Mesenchymal stem cell (in vitro differentiated cells and primary cell): ENCODE measurements around the gene FSTL4.

Experiments used
- DNase-seq: peaks from one replicate; pipeline ENCODE4 v3.0.0-alpha.2; 2013
- H2AFZ ChIP-seq: one replicate; pipeline ENCODE4 v1.6.1; 2013; ENCODE audit warnings: low read depth, mild to moderate bottlenecking, control low read depth, inconsistent platforms, low read length, moderate library complexity
- H2AK5ac ChIP-seq: 2 replicates; pipeline ENCODE4 v1.6.1; 2013; ENCODE audit warnings: low read length, moderate library complexity, mild to moderate bottlenecking, inconsistent platforms; ENCODE audit not compliant: severe bottlenecking
- H2BK120ac ChIP-seq: one replicate; pipeline ENCODE4 v1.6.1; 2013; ENCODE audit warnings: low read depth, mild to moderate bottlenecking, inconsistent platforms, low read length, moderate library complexity
- H2BK12ac ChIP-seq, 2 experiments: one replicate each; pipeline ENCODE4 v1.6.1; 2013; ENCODE audit warnings: inconsistent platforms in 2 of 2, low read length in 2 of 2, mild to moderate bottlenecking in 2 of 2, moderate library complexity in 2 of 2, control low read depth in 1 of 2
- H2BK15ac ChIP-seq: one replicate; pipeline ENCODE4 v1.6.1; 2013; ENCODE audit warnings: mild to moderate bottlenecking, low read depth, inconsistent platforms; ENCODE audit not compliant: poor library complexity, severe bottlenecking
- H2BK5ac ChIP-seq: 2 replicates; pipeline ENCODE4 v1.6.1; 2013; ENCODE audit warnings: low read depth, mild to moderate bottlenecking, low read length, control low read depth, inconsistent platforms; ENCODE audit not compliant: poor library complexity, severe bottlenecking
- H3K14ac ChIP-seq, 2 experiments: one replicate each; pipeline ENCODE4 v1.6.1; 2013; ENCODE audit warnings: inconsistent platforms in 2 of 2, low read length in 2 of 2, control low read depth in 1 of 2, mild to moderate bottlenecking in 1 of 2, moderate library complexity in 1 of 2
- H3K18ac ChIP-seq, 2 experiments: one replicate each; pipeline ENCODE4 v1.6.1; 2013; ENCODE audit warnings: inconsistent platforms in 2 of 2, low read length in 2 of 2, control low read depth in 1 of 2, low read depth in 1 of 2, mild to moderate bottlenecking in 1 of 2
- H3K23ac ChIP-seq, 2 experiments: one replicate each; pipeline ENCODE4 v1.6.1; 2013; ENCODE audit warnings: inconsistent platforms in 2 of 2, low read length in 2 of 2, mild to moderate bottlenecking in 2 of 2, moderate library complexity in 2 of 2, control low read depth in 1 of 2
- H3K27ac ChIP-seq: 2 replicates; pipeline ENCODE4 v1.5.1; 2013; ENCODE audit warnings: mild to moderate bottlenecking, moderate library complexity, low read length, control low read depth, inconsistent platforms; ENCODE audit not compliant: poor library complexity, severe bottlenecking
- H3K27me3 ChIP-seq, 2 experiments: 2 replicates each; pipeline versions ENCODE4 v1.6.1 to v1.7.0; 2013; ENCODE audit warnings: low read length in 2 of 2, mild to moderate bottlenecking in 2 of 2, moderate library complexity in 2 of 2, control low read depth in 1 of 2, inconsistent platforms in 1 of 2; ENCODE audit not compliant: control insufficient read depth in 1 of 2, insufficient read depth in 1 of 2
- H3K36me3 ChIP-seq, 2 experiments: 2 replicates each; pipeline versions ENCODE4 v1.6.1 to v1.7.0; 2013; ENCODE audit warnings: low read length in 2 of 2, control low read depth in 1 of 2, inconsistent platforms in 1 of 2, low read depth in 1 of 2, mild to moderate bottlenecking in 1 of 2; ENCODE audit not compliant: insufficient read depth in 2 of 2, control insufficient read depth in 1 of 2
- H3K4ac ChIP-seq, 2 experiments: one replicate each; pipeline ENCODE4 v1.6.1; 2013; ENCODE audit warnings: inconsistent platforms in 2 of 2, low read length in 2 of 2, mild to moderate bottlenecking in 2 of 2, moderate library complexity in 2 of 2, control low read depth in 1 of 2, low read depth in 1 of 2
- H3K4me1 ChIP-seq: 2 replicates; pipeline ENCODE4 v1.6.1; 2013; ENCODE audit warnings: low read depth, low read length, control low read depth; ENCODE audit not compliant: control insufficient read depth, insufficient read depth
- H3K4me2 ChIP-seq: 2 replicates; pipeline ENCODE4 v1.6.1; 2013; ENCODE audit warnings: low read length, mild to moderate bottlenecking, inconsistent platforms; ENCODE audit not compliant: poor library complexity, severe bottlenecking
- H3K4me3 ChIP-seq, 2 experiments: 2 replicates each; pipeline versions ENCODE4 v1.5.1 to v1.7.0; 2013; ENCODE audit warnings: low read length in 2 of 2, mild to moderate bottlenecking in 2 of 2, control low read depth in 1 of 2, low read depth in 1 of 2; ENCODE audit not compliant: insufficient read depth in 1 of 2
- H3K79me1 ChIP-seq: replicated peaks from 2 replicates; pipeline ENCODE4 v1.6.1; 2013; ENCODE audit warnings: mild to moderate bottlenecking, control low read depth, low read length, inconsistent platforms; ENCODE audit not compliant: poor library complexity, severe bottlenecking
- H3K9ac ChIP-seq: 2 replicates; pipeline ENCODE4 v1.7.0; 2013; ENCODE audit warnings: mild to moderate bottlenecking, low read length, moderate library complexity
- H3K9me3 ChIP-seq: 2 replicates; pipeline ENCODE4 v1.7.0; 2013; ENCODE audit warnings: mild to moderate bottlenecking, low read length; ENCODE audit not compliant: control insufficient read depth
- H4K8ac ChIP-seq: one replicate; pipeline ENCODE4 v1.6.1; 2013; ENCODE audit warnings: inconsistent platforms, mild to moderate bottlenecking, low read length, moderate library complexity
- H4K91ac ChIP-seq: one replicate; pipeline ENCODE4 v1.6.1; 2013; ENCODE audit warnings: mild to moderate bottlenecking, low read length, inconsistent platforms
- WGBS: methylation state at CpG from one replicate; pipeline ENCODE4 v1.1.7; 2013; ENCODE audit warnings: mixed read lengths; 5-methylcytosine and 5-hydroxymethylcytosine counted together

Gene FSTL4

DNA sequence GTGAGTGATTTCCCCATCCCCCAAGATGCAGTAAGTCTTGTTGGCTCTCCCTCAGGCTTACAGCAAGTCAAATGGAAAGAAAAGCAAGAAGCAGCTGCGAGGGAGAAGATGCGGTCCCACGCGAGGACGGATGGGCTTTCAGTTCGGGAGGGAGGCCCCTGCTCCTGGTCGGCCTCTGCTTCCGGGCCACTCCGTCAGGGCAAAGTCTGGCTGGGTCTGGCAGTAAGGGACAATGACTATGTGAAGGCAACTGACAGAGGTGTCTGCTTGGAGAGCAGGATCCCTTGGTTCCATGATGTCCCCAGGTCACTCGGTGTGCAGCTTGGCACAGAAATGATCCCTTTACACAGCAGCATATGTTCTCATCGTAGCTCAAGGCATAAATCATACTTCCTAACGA, 413.8 kb downstream of the FSTL4 start:
- 87% methylated on average over 12 of the region's 12 CpGs for WGBS
- Histone ChIP-seq H3K79me1 (no peaks in the 10 kb centered on the region), H2AFZ (no peak overlapping the region), H3K14ac (no peak overlapping the region), H2BK15ac (no peak overlapping the region), H2AK5ac (no peak overlapping the region), H3K27me3 (peaks cover 6 to 87% of the 10 kb centered on the region in 2 experiments), H3K4me1 (peaks cover 7% of the 10 kb centered on the region), H3K4me2 (no peak overlapping the region), H3K9ac (no peak overlapping the region), H2BK5ac (no peak overlapping the region), H3K18ac (no peak overlapping the region), H4K8ac (no peak overlapping the region), H3K27ac (no peak overlapping the region), H3K36me3 (no peaks in the 10 kb centered on the region), H3K23ac (no peak overlapping the region), H4K91ac (no peak overlapping the region), H2BK12ac (no peak overlapping the region), H3K9me3 (no peaks in the 10 kb centered on the region), H3K4ac (no peak overlapping the region), H3K4me3 (no peak overlapping the region), H2BK120ac (no peak overlapping the region)
- DNase-seq = no peak

DNA sequence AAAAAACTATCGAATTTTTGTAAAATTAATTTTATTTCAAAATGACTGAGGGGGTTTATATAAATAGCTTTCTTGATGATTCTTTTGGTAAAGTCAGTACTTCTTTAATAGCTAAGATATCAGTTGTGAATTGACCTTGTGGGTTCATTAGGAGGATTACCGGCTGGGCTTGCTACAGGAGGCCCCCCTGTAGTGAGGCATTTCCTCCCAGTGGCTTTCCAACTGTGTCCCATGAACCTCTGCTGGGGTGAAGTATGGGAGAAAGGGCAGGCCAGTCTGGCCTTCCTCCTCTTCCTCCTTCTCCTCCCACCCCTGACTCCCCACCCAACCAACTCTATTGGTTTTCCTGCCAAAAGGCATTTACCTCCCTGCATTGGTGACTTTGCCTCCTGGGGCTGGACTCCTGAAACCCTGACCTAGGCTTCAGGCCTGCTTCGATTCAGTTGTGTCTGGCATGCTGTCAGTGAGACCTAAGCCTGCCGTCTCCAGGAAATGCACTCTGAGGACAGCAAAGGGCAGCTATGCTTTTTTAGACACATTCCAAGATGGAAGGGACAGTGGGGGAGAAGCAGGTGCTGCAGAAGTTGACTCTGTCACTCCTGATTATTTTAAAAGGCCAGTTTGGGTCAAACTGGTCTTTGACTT, 415.8 kb downstream of the FSTL4 start:
- Histone ChIP-seq H3K23ac (no peak overlapping the region), H3K27me3 (peaks cover 6 to 73% of the 10 kb centered on the region in 2 experiments), H4K91ac (no peak overlapping the region), H3K4ac (no peak overlapping the region), H2BK5ac (no peak overlapping the region), H3K9me3 (no peaks in the 10 kb centered on the region), H2AK5ac (no peak overlapping the region), H2BK120ac (no peak overlapping the region), H2BK12ac (no peak overlapping the region), H2BK15ac (no peak overlapping the region), H3K9ac (no peak overlapping the region), H3K4me3 (no peak overlapping the region), H4K8ac (no peak overlapping the region), H2AFZ (no peak overlapping the region), H3K18ac (no peak overlapping the region), H3K79me1 (no peaks in the 10 kb centered on the region), H3K36me3 (no peaks in the 10 kb centered on the region), H3K27ac (no peak overlapping the region), H3K4me1 (peaks cover 7% of the 10 kb centered on the region), H3K14ac (no peak overlapping the region), H3K4me2 (no peak overlapping the region)
- no peak for DNase-seq
- 30% methylated on average over 4 of the region's 4 CpGs for WGBS

DNA sequence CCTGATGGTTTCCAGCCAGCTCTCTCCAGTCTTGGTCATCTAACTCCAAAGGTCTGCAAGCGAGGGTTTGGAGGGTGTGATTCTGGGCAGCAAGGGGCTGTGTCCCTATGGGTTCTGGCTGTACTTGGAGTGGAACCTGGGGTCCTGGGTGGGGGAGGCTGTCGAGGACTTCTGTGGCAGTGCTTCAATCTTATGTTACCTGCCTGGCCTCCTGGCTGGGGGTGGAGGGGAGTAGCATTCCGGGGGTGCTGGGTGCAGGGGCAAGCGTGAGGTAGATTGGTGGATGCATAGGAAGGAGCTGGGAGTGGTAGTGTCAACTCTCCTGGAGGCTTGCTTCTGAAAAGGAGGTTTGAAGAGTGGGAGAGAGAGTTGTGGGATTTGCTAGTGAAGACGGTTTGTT, 417.1 kb downstream of the FSTL4 start:
- H2AFZ ChIP-seq = no peak overlapping the region
- H3K4me2 ChIP-seq = no peak overlapping the region
- H3K23ac ChIP-seq = no peak overlapping the region
- peaks cover 6 to 59% of the 10 kb centered on the region in 2 experiments for H3K27me3 ChIP-seq
- H3K36me3 ChIP-seq = no peaks in the 10 kb centered on the region
- H3K27ac ChIP-seq = no peak overlapping the region
- H2BK5ac ChIP-seq = no peak overlapping the region
- no peaks in the 10 kb centered on the region for H3K9me3 ChIP-seq
- no peak overlapping the region for H3K18ac ChIP-seq
- no peak overlapping the region for H3K4me3 ChIP-seq
- H3K4ac ChIP-seq = no peak overlapping the region
- H2BK15ac ChIP-seq = no peak overlapping the region
- no peak overlapping the region for H3K14ac ChIP-seq
- H4K8ac ChIP-seq = no peak overlapping the region
- H2BK120ac ChIP-seq = no peak overlapping the region
- 78% methylated on average over 4 of the region's 5 CpGs for WGBS
- H3K4me1 ChIP-seq = peaks cover 7% of the 10 kb centered on the region
- no peaks in the 10 kb centered on the region for H3K79me1 ChIP-seq
- H4K91ac ChIP-seq = no peak overlapping the region
- no peak overlapping the region for H3K9ac ChIP-seq
- H2AK5ac ChIP-seq = no peak overlapping the region
- DNase-seq = no peak
- H2BK12ac ChIP-seq = no peak overlapping the region

DNA sequence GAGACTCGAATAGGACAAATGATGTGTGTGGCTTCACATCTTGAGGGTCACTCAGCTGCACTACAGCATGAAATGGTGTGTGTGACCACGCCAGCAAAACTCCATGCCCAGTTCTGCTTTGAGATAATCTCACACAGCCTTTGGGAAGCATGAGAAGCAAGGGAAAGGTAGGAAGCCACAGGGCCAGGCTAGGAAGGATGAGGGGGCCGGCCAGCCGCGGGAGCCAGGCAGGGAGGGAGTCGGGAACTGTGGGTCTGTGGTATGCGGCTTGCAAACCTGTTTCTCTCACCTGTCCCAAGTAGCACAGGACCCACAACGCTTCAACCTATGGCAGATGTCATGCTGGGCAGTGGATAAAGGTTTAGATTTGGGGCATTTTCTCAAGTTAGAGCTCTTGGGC, 418.5 kb downstream of the FSTL4 start:
- Histone ChIP-seq H3K9ac (no peak overlapping the region), H2BK15ac (no peak overlapping the region), H3K27ac (no peak overlapping the region), H2BK120ac (no peak overlapping the region), H3K18ac (no peak overlapping the region), H3K4me3 (peak overlapping the region in 1 of 2 experiments; percentile 18), H3K4me1 (peaks cover 7% of the 10 kb centered on the region), H2AFZ (no peak overlapping the region), H3K27me3 (peaks cover 6 to 46% of the 10 kb centered on the region in 2 experiments), H4K8ac (no peak overlapping the region), H2BK12ac (no peak overlapping the region), H2BK5ac (no peak overlapping the region), H3K14ac (no peak overlapping the region), H3K4ac (no peak overlapping the region), H3K79me1 (no peaks in the 10 kb centered on the region), H3K9me3 (no peaks in the 10 kb centered on the region), H3K4me2 (no peak overlapping the region), H2AK5ac (no peak overlapping the region), H3K36me3 (no peaks in the 10 kb centered on the region), H4K91ac (no peak overlapping the region), H3K23ac (no peak overlapping the region)
- 67% methylated on average over 6 of the region's 8 CpGs for WGBS
- no peak for DNase-seq
